IMR-90 (cell line): ENCODE measurements around the gene DDI2. TPM values are rescaled to one million over a fixed set of nuclear protein-coding genes. Genes with fewer than 3 reads are reported as not detected.

Experiments
- ATAC-seq: fragments of 200-7000 bp; cut with Tn5 transposase; 2 replicates; pipeline ENCODE4 v1.9.1; 2020; ENCODE audit warnings: low read depth, mild to moderate bottlenecking, moderate library complexity
- BruUV-seq: library from RNA; stranded (reverse); fragments of 400-500 nt; replicated peaks from 2 replicates; lab custom pipeline; 2021; lab: Mats Ljungman, UMichigan
- CTCF ChIA-PET: fragments of 300-600 bp; formaldehyde crosslinking; extraction: SDS; loops from one replicate; lab custom pipeline; 2021; ENCODE audit warnings: antibody characterized with exemption; lab: Yijun Ruan, JAX
- POLR2A ChIA-PET: fragments of 300-600 bp; sonication (Branson Sonifier 250); formaldehyde crosslinking; loops from one replicate; lab custom pipeline; 2022; ENCODE audit warnings: antibody characterized with exemption; ENCODE audit not compliant: unreplicated experiment; lab: Charles Lee
- DNase-seq: peaks from one replicate; pipeline ENCODE4 v3.0.0; 2013
- H2AFZ ChIP-seq: replicated peaks from 2 replicates; pipeline ENCODE3; 2013; ENCODE audit warnings: low read length, mild to moderate bottlenecking; ENCODE audit not compliant: poor library complexity
- H2AK5ac ChIP-seq: 2 replicates; pipeline ENCODE4 v1.6.1; 2013; ENCODE audit warnings: low read depth, low read length, inconsistent platforms
- H2AK9ac ChIP-seq: replicated peaks from 2 replicates; pipeline ENCODE3; 2013; ENCODE audit warnings: mild to moderate bottlenecking, low read depth, low read length, moderate library complexity; ENCODE audit not compliant: poor library complexity
- H2BK120ac ChIP-seq: 2 replicates; pipeline ENCODE4 v1.6.1; 2013; ENCODE audit warnings: low read depth, low read length, inconsistent platforms
- H2BK15ac ChIP-seq: 3 replicates; pipeline ENCODE4 v1.6.1; 2013; ENCODE audit warnings: low read depth, low read length, inconsistent platforms
- H2BK20ac ChIP-seq: 2 replicates; pipeline ENCODE4 v1.6.1; 2013; ENCODE audit warnings: low read depth, mild to moderate bottlenecking, inconsistent platforms, low read length, moderate library complexity
- H2BK5ac ChIP-seq: 2 replicates; pipeline ENCODE4 v1.6.1; 2013; ENCODE audit warnings: mild to moderate bottlenecking, low read depth, low read length, inconsistent platforms; ENCODE audit not compliant: poor library complexity, severe bottlenecking
- H3K14ac ChIP-seq: replicated peaks from 2 replicates; pipeline ENCODE4 v1.6.1; 2013; ENCODE audit warnings: low read depth, low read length, inconsistent platforms
- H3K18ac ChIP-seq: 2 replicates; pipeline ENCODE4 v1.6.1; 2013; ENCODE audit warnings: low read depth, low read length, control low read depth
- H3K23ac ChIP-seq: 2 replicates; pipeline ENCODE4 v1.6.1; 2013; ENCODE audit warnings: low read depth, low read length, inconsistent platforms
- H3K27ac ChIP-seq: 2 replicates; pipeline ENCODE4 v1.5.1; 2013; ENCODE audit warnings: mild to moderate bottlenecking, control low read depth, low read length; ENCODE audit not compliant: insufficient read depth
- H3K27me3 ChIP-seq: 2 replicates; pipeline ENCODE4 v1.6.1; 2013; ENCODE audit warnings: low read length; ENCODE audit not compliant: control insufficient read depth, insufficient read depth
- H3K36me3 ChIP-seq: 2 replicates; pipeline ENCODE4 v1.6.1; 2013; ENCODE audit warnings: low read length, mixed read lengths; ENCODE audit not compliant: control insufficient read depth, insufficient read depth
- H3K4ac ChIP-seq: 2 replicates; pipeline ENCODE4 v1.6.1; 2013; ENCODE audit warnings: low read depth, low read length, inconsistent platforms
- H3K4me1 ChIP-seq: 2 replicates; pipeline ENCODE4 v1.6.1; 2013; ENCODE audit warnings: low read length, mixed read lengths; ENCODE audit not compliant: control insufficient read depth, insufficient read depth
- H3K4me2 ChIP-seq: 2 replicates; pipeline ENCODE4 v1.6.1; 2013; ENCODE audit warnings: low read depth, mild to moderate bottlenecking, control low read depth, low read length, moderate library complexity
- H3K4me3 ChIP-seq: 2 replicates; pipeline ENCODE4 v1.5.1; 2013; ENCODE audit warnings: low read depth, mild to moderate bottlenecking, control low read depth, low read length, moderate library complexity; ENCODE audit not compliant: insufficient read depth
- H3K56ac ChIP-seq: 2 replicates; pipeline ENCODE4 v1.6.1; 2013; ENCODE audit warnings: low read length, inconsistent platforms; ENCODE audit not compliant: insufficient read depth; ENCODE audit errors: extremely low read depth
- H3K79me1 ChIP-seq, 2 experiments: 2 replicates each; pipeline ENCODE4 v1.6.1; 2013; ENCODE audit warnings: low read length in 2 of 2, inconsistent platforms in 1 of 2, low read depth in 1 of 2
- H3K9ac ChIP-seq: 2 replicates; pipeline ENCODE4 v1.6.1; 2013; ENCODE audit warnings: low read depth, low read length, control low read depth
- H3K9me1 ChIP-seq: 2 replicates; pipeline ENCODE4 v1.6.1; 2013; ENCODE audit warnings: low read length, inconsistent platforms; ENCODE audit not compliant: insufficient read depth
- H3K9me3 ChIP-seq: 2 replicates; pipeline ENCODE4 v1.6.1; 2013; ENCODE audit warnings: low read length; ENCODE audit not compliant: control insufficient read depth, insufficient read depth
- H4K20me1 ChIP-seq: 2 replicates; pipeline ENCODE4 v1.6.1; 2013; ENCODE audit warnings: low read length, inconsistent platforms; ENCODE audit not compliant: insufficient read depth
- H4K5ac ChIP-seq: 2 replicates; pipeline ENCODE4 v1.6.1; 2013; ENCODE audit warnings: mild to moderate bottlenecking, low read depth, low read length, control low read depth
- H4K8ac ChIP-seq, 2 experiments: 2 replicates each; pipeline ENCODE4 v1.6.1; 2013; ENCODE audit warnings: low read depth in 2 of 2, low read length in 2 of 2, control low read depth in 1 of 2, inconsistent platforms in 1 of 2
- H4K91ac ChIP-seq: 2 replicates; pipeline ENCODE4 v1.6.1; 2013; ENCODE audit warnings: low read depth, low read length, inconsistent platforms; ENCODE audit not compliant: insufficient read depth
- CEBPB ChIP-seq: IDR thresholded peaks from 2 replicates; pipeline ENCODE4 v1.6.1; 2012; ENCODE audit warnings: low read depth, low read length, improper control_type of control experiment
- CTCF ChIP-seq: conservative IDR thresholded peaks from 2 replicates; pipeline ENCODE4 v1.5.1; 2012; ENCODE audit warnings: mild to moderate bottlenecking, low read depth, low read length, improper control_type of control experiment
- FOS ChIP-seq: fragments of 150-350 bp; IDR thresholded peaks from 2 replicates; pipeline ENCODE4 v1.6.1; 2016; ENCODE audit warnings: low read depth, low read length
- MAFK ChIP-seq: IDR thresholded peaks from 2 replicates; pipeline ENCODE4 v1.6.1; 2012; ENCODE audit warnings: low read depth, low read length, improper control_type of control experiment
- MXI1 ChIP-seq: IDR thresholded peaks from 2 replicates; pipeline ENCODE4 v1.6.1; 2012; ENCODE audit warnings: low read depth, mild to moderate bottlenecking, low read length, moderate library complexity, borderline replicate concordance
- NFE2L2 ChIP-seq: fragments of 150-350 bp; IDR thresholded peaks from 2 replicates; pipeline ENCODE4 v1.6.1; 2016; ENCODE audit warnings: low read depth, mild to moderate bottlenecking, low read length
- POLR2A ChIP-seq: IDR thresholded peaks from 2 replicates; pipeline ENCODE4 v1.6.1; 2012; ENCODE audit warnings: mild to moderate bottlenecking, low read depth, low read length
- WGBS, 2 experiments: methylation state at CpG; one replicate each; pipeline versions ENCODE4 v1.1.5 to v1.1.7; 2013; ENCODE audit warnings: missing lambda C conversion rate in 2 of 2; ENCODE audit not compliant: insufficient read length in 1 of 2; ENCODE audit errors: extremely low coverage in 2 of 2; 5-methylcytosine and 5-hydroxymethylcytosine counted together
- dilution Hi-C: fragments of 300-500 bp; cut with HindIII; formaldehyde crosslinking; loops from one replicate; pipeline ENCODE4 v1.14.3; 2018; ENCODE audit warnings: low sequenced_read_pairs; ENCODE audit not compliant: unreplicated experiment
- in situ Hi-C: fragments of 300-500 bp; cut with MboI; formaldehyde crosslinking; loops from 3 replicates; pipeline ENCODE4 v1.14.3; 2019; ENCODE audit warnings: low sequenced_read_pairs, inconsistent platforms, mixed read lengths
- intact Hi-C: fragments of 100-400 bp; cut with micrococcal nuclease; formaldehyde crosslinking; loops from 2 replicates; pipeline ENCODE4 v1.10.0; 2022
- polyA plus RNA-seq, 3 experiments: library from polyadenylated mRNA; depleted of rRNA; stranded (reverse); fragments of >200 nt; gene quantifications; 2 replicates each; pipeline ENCODE4 v1.2.3, GENCODE V29; 2012; ENCODE audit warnings: low replicate concordance in 1 of 3
- total RNA-seq: library from RNA; depleted of rRNA; stranded (reverse); fragments of >200 nt; gene quantifications from 2 replicates; pipeline ENCODE4 v1.2.3, GENCODE V29; 2012

DDI2 gene
- total and polyA plus RNA-seq, 2 of the 4 experiments (the other 2 are of a cell fraction) = 6.0 to 13.4 TPM

- H3K9ac ChIP-seq = no peak overlapping the region
- 100% methylated on average over 1 of the region's 4 CpGs for WGBS, 2 experiments
- H4K91ac ChIP-seq = peak overlapping the region; percentile 22; the same call in 1 of the 2 replicates
- ChIA-PET POLR2A (no interaction called here), CTCF (no interaction called here)
- H3K9me1 ChIP-seq = peaks cover 17% of the 10 kb centered on the region
- H4K5ac ChIP-seq = no peak overlapping the region
- dilution Hi-C loops = no loop called here
- no peak overlapping the region; the same call in 1 of the 2 replicates for H3K23ac ChIP-seq
- in situ Hi-C loops = no loop called here
- no peak overlapping the region for H3K18ac ChIP-seq
- H2BK120ac ChIP-seq = no peak overlapping the region; the same call in 1 of the 2 replicates
- no peaks in the 10 kb centered on the region for H3K27me3 ChIP-seq
- H3K36me3 ChIP-seq = no peaks in the 10 kb centered on the region
- no TSS peak for BruUV-seq
- no peak overlapping the region for H3K14ac ChIP-seq
- DNase-seq (no peak), ATAC-seq (no peak)
- H3K4me2 ChIP-seq = no peak overlapping the region
- peaks cover 21% of the 10 kb centered on the region for H4K20me1 ChIP-seq
- H3K4ac ChIP-seq = peak overlapping the region; percentile 47; the same call in 1 of the 2 replicates
- no peak overlapping the region for H2BK15ac ChIP-seq
- no peak overlapping the region for H2BK5ac ChIP-seq
- H3K79me1 ChIP-seq = peaks cover 8 to 34% of the 10 kb centered on the region in 2 experiments; a peak in 3 of 4 replicates
- no peak overlapping the region for H2AK9ac ChIP-seq
- H3K56ac ChIP-seq = no peak overlapping the region
- no peak overlapping the region for H2BK20ac ChIP-seq
- intact Hi-C loops = loop anchor here (5.0 kb wide), 1 partner anchor 66 kb away; the partner anchor contains the start of gene DDI2
- no peaks in the 10 kb centered on the region for H3K9me3 ChIP-seq
- peaks cover 19% of the 10 kb centered on the region for H3K4me1 ChIP-seq
- H2AK5ac ChIP-seq = peak overlapping the region; percentile 71; the same call in 1 of the 2 replicates
- peak overlapping the region in 1 of 2 experiments; percentile 40; a peak in 1 of 4 replicates for H4K8ac ChIP-seq
- H3K27ac ChIP-seq = no peak overlapping the region
- no peak overlapping the region for H2AFZ ChIP-seq
- no peak overlapping the region for H3K4me3 ChIP-seq
- TF ChIP-seq POLR2A (no peak), NFE2L2 (no peak), CEBPB (no peak), FOS (no peak), MAFK (no peak), CTCF (no peak), MXI1 (no peak)
These were observed 65.7 kb downstream of the DDI2 start for GRCh38 chr1:15682936-15683341.
